Urinary bladder (tissue), 4 donors: ENCODE data around the gene OR2T11. TPM values are rescaled to one million over a fixed set of nuclear protein-coding genes. Genes with fewer than 3 reads are reported as not detected.

ENCODE experiments used
- DNase-seq: peaks from one replicate; pipeline ENCODE4 v3.0.0-alpha.2; 2015; ENCODE audit errors: extremely low spot score
- H3K27ac ChIP-seq: one replicate; pipeline ENCODE4 v1.5.1; 2013; ENCODE audit warnings: low read depth, mild to moderate bottlenecking, moderate library complexity
- H3K36me3 ChIP-seq: one replicate; pipeline ENCODE4 v1.6.1; 2013; ENCODE audit warnings: mild to moderate bottlenecking, moderate library complexity; ENCODE audit not compliant: insufficient read depth
- H3K4me1 ChIP-seq: one replicate; pipeline ENCODE4 v1.6.1; 2013; ENCODE audit warnings: mild to moderate bottlenecking, moderate library complexity; ENCODE audit not compliant: insufficient read depth
- H3K4me3 ChIP-seq: one replicate; pipeline ENCODE4 v1.5.1; 2013; ENCODE audit warnings: low read depth, low read length
- WGBS: extraction: QIAGEN DNeasy Blood & Tissue Kit; methylation state at CpG from one replicate; pipeline ENCODE4 v1.1.7; 2013; 5-methylcytosine and 5-hydroxymethylcytosine counted together
- polyA plus RNA-seq: library from polyadenylated mRNA; stranded (reverse); fragments of 200-250 nt; gene quantifications from one replicate; pipeline ENCODE4 v1.2.3, GENCODE V29; 2013
- total RNA-seq: library from RNA; depleted of rRNA; stranded (reverse); fragments of >200 nt; gene quantifications from one replicate; pipeline ENCODE4 v1.2.3, GENCODE V29; 2014
- donor health status: healthy with polysubstance abuse.
- donor health status: healthy.

Gene OR2T11
- total and polyA plus RNA-seq, 2 donors = not detected

- no peak for DNase-seq
- H3K4me1 ChIP-seq = no peaks in the 10 kb centered on the region
- H3K36me3 ChIP-seq = no peaks in the 10 kb centered on the region
- 68% methylated on average over 7 of the region's 7 CpGs for WGBS
- H3K4me3 ChIP-seq = no peak overlapping the region
- no peak overlapping the region for H3K27ac ChIP-seq
Measured at GRCh38 chr1:248631354-248632008, 3.4 kb downstream of the OR2T11 start.

- Histone ChIP-seq H3K27ac (no peak overlapping the region), H3K36me3 (no peaks in the 10 kb centered on the region), H3K4me3 (no peak overlapping the region), H3K4me1 (no peaks in the 10 kb centered on the region)
- 73% methylated on average over 2 of the region's 2 CpGs for WGBS
- no peak for DNase-seq
Measured at GRCh38 chr1:248630551-248630950, 4.3 kb downstream of the OR2T11 start.

GRCh38 chr1:248627971-248628844 is 6.7 kb downstream of the OR2T11 start:
- no peaks in the 10 kb centered on the region for H3K4me1 ChIP-seq
- no peak overlapping the region for H3K4me3 ChIP-seq
- no peaks in the 10 kb centered on the region for H3K36me3 ChIP-seq
- WGBS = 73% methylated on average over 9 of the region's 9 CpGs
- DNase-seq = no peak
- no peak overlapping the region for H3K27ac ChIP-seq

- H3K4me1 ChIP-seq = no peaks in the 10 kb centered on the region
- WGBS = 77% methylated on average over 5 of the region's 5 CpGs
- no peak overlapping the region for H3K4me3 ChIP-seq
- DNase-seq = no peak
- H3K36me3 ChIP-seq = no peaks in the 10 kb centered on the region
- no peak overlapping the region for H3K27ac ChIP-seq
Measured at GRCh38 chr1:248625971-248626370, 8.9 kb downstream of the OR2T11 start.

GRCh38 chr1:248625166-248625565 is 9.7 kb downstream of the OR2T11 start:
- H3K4me3 ChIP-seq = no peak overlapping the region
- no peaks in the 10 kb centered on the region for H3K4me1 ChIP-seq
- no peaks in the 10 kb centered on the region for H3K36me3 ChIP-seq
- 71% methylated on average over 4 of the region's 4 CpGs for WGBS
- no peak overlapping the region for H3K27ac ChIP-seq
- DNase-seq = no peak

- H3K4me1 ChIP-seq = no peaks in the 10 kb centered on the region
- H3K4me3 ChIP-seq = no peak overlapping the region
- no peak for DNase-seq
- WGBS = 66% methylated on average over 4 of the region's 4 CpGs
- H3K36me3 ChIP-seq = no peaks in the 10 kb centered on the region
- no peak overlapping the region for H3K27ac ChIP-seq
Measured at GRCh38 chr1:248622570-248623001, 12.3 kb downstream of the OR2T11 start.

GRCh38 chr1:248621770-248622169 is 13.1 kb downstream of the OR2T11 start:
- DNase-seq = no peak
- H3K36me3 ChIP-seq = no peaks in the 10 kb centered on the region
- WGBS = 69% methylated on average over 7 of the region's 7 CpGs

GRCh38 chr1:248618878-248619277 is 16.0 kb downstream of the OR2T11 start:
- 4% methylated on average over 3 of the region's 3 CpGs for whole genome bisulfite sequencing
- no peaks in the 10 kb centered on the region for H3K36me3 ChIP-seq
- no peak overlapping the region for H3K4me3 ChIP-seq
- DNase-seq = peak; percentile 4
- H3K27ac ChIP-seq = no peak overlapping the region
- H3K4me1 ChIP-seq = no peaks in the 10 kb centered on the region

More at GRCh38 chr1:248621770-248622169, 13.1 kb downstream of the OR2T11 start:
- Histone ChIP-seq H3K27ac (no peak overlapping the region), H3K4me3 (no peak overlapping the region), H3K4me1 (no peaks in the 10 kb centered on the region)

GRCh38 chr1:248618119-248618518 is 16.8 kb downstream of the OR2T11 start:
- Histone ChIP-seq H3K4me1 (no peaks in the 10 kb centered on the region), H3K27ac (no peak overlapping the region), H3K4me3 (no peak overlapping the region), H3K36me3 (no peaks in the 10 kb centered on the region)
- WGBS = 71% methylated on average over 7 of the region's 7 CpGs
- DNase-seq = no peak

- no peaks in the 10 kb centered on the region for H3K4me1 ChIP-seq
- H3K27ac ChIP-seq = no peak overlapping the region
- no peak for DNase-seq
- H3K36me3 ChIP-seq = no peaks in the 10 kb centered on the region
- H3K4me3 ChIP-seq = no peak overlapping the region
- WGBS = 67% methylated on average over 1 of the region's 1 CpG
Measured at GRCh38 chr1:248613742-248614141, 21.1 kb downstream of the OR2T11 start.

GRCh38 chr1:248611883-248612414 is 22.9 kb downstream of the OR2T11 start:
- 76% methylated on average over 4 of the region's 4 CpGs for WGBS
- no peaks in the 10 kb centered on the region for H3K4me1 ChIP-seq

GRCh38 chr1:248610301-248610700 is 24.6 kb downstream of the OR2T11 start:
- 46% methylated on average over 3 of the region's 3 CpGs for WGBS
- H3K4me1 ChIP-seq = no peaks in the 10 kb centered on the region
- no peaks in the 10 kb centered on the region for H3K36me3 ChIP-seq
- H3K4me3 ChIP-seq = no peak overlapping the region
- no peak for DNase-seq
- no peak overlapping the region for H3K27ac ChIP-seq

More at GRCh38 chr1:248611883-248612414, 22.9 kb downstream of the OR2T11 start:
- Histone ChIP-seq H3K4me3 (no peak overlapping the region), H3K36me3 (no peaks in the 10 kb centered on the region), H3K27ac (no peak overlapping the region)
- no peak for DNase-seq

GRCh38 chr1:248599396-248599795 is 35.5 kb downstream of the OR2T11 start:
- H3K4me1 ChIP-seq = no peaks in the 10 kb centered on the region
- no peaks in the 10 kb centered on the region for H3K36me3 ChIP-seq
- DNase-seq = no peak
- H3K27ac ChIP-seq = no peak overlapping the region
- H3K4me3 ChIP-seq = no peak overlapping the region
- WGBS = 79% methylated on average over 8 of the region's 8 CpGs

- Histone ChIP-seq H3K4me3 (no peak within 1 kb of the TSS), H3K27ac (no peak within 1 kb of the TSS), H3K36me3 (no peaks in the 10 kb centered on the region), H3K4me1 (no peaks in the 10 kb centered on the region)
- no peak for DNase-seq
- 85% methylated on average over 6 of the region's 6 CpGs for WGBS
Measured at GRCh38 chr1:248597589-248597988, 37.3 kb downstream of the OR2T11 start, which contains the start of gene OR2T10. Gene OR2T10 (minus strand): TSS chr1:248597700. CDS start chr1:248593768, 3,932 bp downstream.
